ENCODE measurements around the gene VAV3. TPM values are rescaled to one million over a fixed set of nuclear protein-coding genes. Genes with fewer than 3 reads are reported as not detected.

VAV3 gene
- polyA plus RNA-seq, 3 donors, result 5.4 to 9.2 (median 9.0) TPM

- Histone ChIP-seq H3K79me2 (ENCODE audit: insufficient read depth, low read length) (no peaks in the 10 kb centered on the region), H3K27me3 (ENCODE audit: control insufficient read depth in 2 of 2, insufficient read depth in 2 of 2, low read length in 2 of 2) (no peaks in the 10 kb centered on the region), H3K27ac (ENCODE audit: low read depth in 1 of 2, low read length in 2 of 2) (no peak overlapping the region), H3K36me3 (replicated peaks in 1 of 2; ENCODE audit: control insufficient read depth in 1 of 2, insufficient read depth in 2 of 2, low read length in 2 of 2) (peaks cover 6 to 9% of the 10 kb centered on the region in 2 donors), H3K4me2 (replicated peaks; ENCODE audit: extremely low read depth, low read length, poor library complexity, severe bottlenecking) (no peak overlapping the region), H2AFZ (ENCODE audit: insufficient read depth, low read depth, low read length, poor library complexity, severe bottlenecking) (no peak overlapping the region), H3K9me3 (replicated peaks in 1 of 2; ENCODE audit: control insufficient read depth in 1 of 2, insufficient read depth in 1 of 2, low read length in 2 of 2) (no peaks in the 10 kb centered on the region), H4K20me1 (ENCODE audit: insufficient read depth, low read length) (peaks cover 15% of the 10 kb centered on the region), H3K4me1 (ENCODE audit: control insufficient read depth in 1 of 2, insufficient read depth in 2 of 2, low read length in 2 of 2) (peaks cover 10% of the 10 kb centered on the region in 2 donors), H3K4me3 (replicated peaks in 1 of 3; ENCODE audit: low read depth in 2 of 3, low read length in 3 of 3) (no peak overlapping the region), H3K9ac (ENCODE audit: insufficient read depth, low read length, poor library complexity, severe bottlenecking) (no peak overlapping the region)
- H3K4me1 Mint-ChIP-seq, result peaks cover 18% of the 10 kb centered on the region
- H3K9me3 Mint-ChIP-seq, result peaks cover 0 to 13% (median 6%) of the 10 kb centered on the region in 7 donors
- peaks cover 0 to 1% (median 0%) of the 10 kb centered on the region in 3 donors for H3K27me3 Mint-ChIP-seq (ENCODE audit: low read depth in 3 of 3)
- H3K27ac Mint-ChIP-seq, result no peak overlapping the region
- intact Hi-C loops (cut with micrococcal nuclease), result no loop called here
- TF ChIP-seq, protein P1, sequence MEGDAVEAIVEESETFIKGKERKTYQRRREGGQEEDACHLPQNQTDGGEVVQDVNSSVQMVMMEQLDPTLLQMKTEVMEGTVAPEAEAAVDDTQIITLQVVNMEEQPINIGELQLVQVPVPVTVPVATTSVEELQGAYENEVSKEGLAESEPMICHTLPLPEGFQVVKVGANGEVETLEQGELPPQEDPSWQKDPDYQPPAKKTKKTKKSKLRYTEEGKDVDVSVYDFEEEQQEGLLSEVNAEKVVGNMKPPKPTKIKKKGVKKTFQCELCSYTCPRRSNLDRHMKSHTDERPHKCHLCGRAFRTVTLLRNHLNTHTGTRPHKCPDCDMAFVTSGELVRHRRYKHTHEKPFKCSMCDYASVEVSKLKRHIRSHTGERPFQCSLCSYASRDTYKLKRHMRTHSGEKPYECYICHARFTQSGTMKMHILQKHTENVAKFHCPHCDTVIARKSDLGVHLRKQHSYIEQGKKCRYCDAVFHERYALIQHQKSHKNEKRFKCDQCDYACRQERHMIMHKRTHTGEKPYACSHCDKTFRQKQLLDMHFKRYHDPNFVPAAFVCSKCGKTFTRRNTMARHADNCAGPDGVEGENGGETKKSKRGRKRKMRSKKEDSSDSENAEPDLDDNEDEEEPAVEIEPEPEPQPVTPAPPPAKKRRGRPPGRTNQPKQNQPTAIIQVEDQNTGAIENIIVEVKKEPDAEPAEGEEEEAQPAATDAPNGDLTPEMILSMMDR (IDR thresholded peaks at IDR 0.05), result no peak
- H3K4me3 Mint-ChIP-seq, result no peak overlapping the region
- peak in 1 of 3 donors; percentile 29 for DNase-seq
- H3K36me3 Mint-ChIP-seq, result peaks cover 23 to 30% of the 10 kb centered on the region in 2 donors
These were observed 144.2 kb downstream of the VAV3 start for GRCh38 chr1:107820801-107821200.

GRCh38 chr1:107817935-107818334 is 147.0 kb downstream of the VAV3 start:
- Histone ChIP-seq H3K27ac (ENCODE audit: low read depth in 1 of 2, low read length in 2 of 2) (no peak overlapping the region), H3K4me1 (ENCODE audit: control insufficient read depth in 1 of 2, insufficient read depth in 2 of 2, low read length in 2 of 2) (no peaks in the 10 kb centered on the region), H3K36me3 (replicated peaks in 1 of 2; ENCODE audit: control insufficient read depth in 1 of 2, insufficient read depth in 2 of 2, low read length in 2 of 2) (peaks cover 4 to 6% of the 10 kb centered on the region in 2 donors), H3K9me3 (replicated peaks in 1 of 2; ENCODE audit: control insufficient read depth in 1 of 2, insufficient read depth in 1 of 2, low read length in 2 of 2) (no peaks in the 10 kb centered on the region), H3K4me2 (replicated peaks; ENCODE audit: extremely low read depth, low read length, poor library complexity, severe bottlenecking) (no peak overlapping the region), H4K20me1 (ENCODE audit: insufficient read depth, low read length) (peaks cover 20% of the 10 kb centered on the region), H2AFZ (ENCODE audit: insufficient read depth, low read depth, low read length, poor library complexity, severe bottlenecking) (no peak overlapping the region), H3K79me2 (ENCODE audit: insufficient read depth, low read length) (no peaks in the 10 kb centered on the region), H3K27me3 (ENCODE audit: control insufficient read depth in 2 of 2, insufficient read depth in 2 of 2, low read length in 2 of 2) (no peaks in the 10 kb centered on the region), H3K4me3 (replicated peaks in 1 of 3; ENCODE audit: low read depth in 2 of 3, low read length in 3 of 3) (no peak overlapping the region), H3K9ac (ENCODE audit: insufficient read depth, low read length, poor library complexity, severe bottlenecking) (no peak overlapping the region)
- no peak for DNase-seq
- Mint-ChIP-seq H3K9me3 (peaks cover 0 to 3% (median 0%) of the 10 kb centered on the region in 7 donors), H3K27ac (no peak overlapping the region), H3K4me3 (no peak overlapping the region), H3K36me3 (peaks cover 12 to 29% of the 10 kb centered on the region in 2 donors), H3K4me1 (peaks cover 20% of the 10 kb centered on the region), H3K27me3 (ENCODE audit: low read depth in 3 of 3) (peaks cover 0 to 1% (median 0%) of the 10 kb centered on the region in 3 donors)
- intact Hi-C loops (cut with micrococcal nuclease), result no loop called here
- 88% methylated on average over 2 of the region's 2 CpGs for WGBS (ENCODE audit: insufficient coverage)
- TF ChIP-seq, protein P1 (IDR thresholded peaks at IDR 0.05), result no peak

Measured in CD14-positive monocyte (primary cell).